NCI-H2107 (cell line): Measurements from ENCODE around the gene RIMBP2.

Source experiments
- DNase-seq: peaks from one replicate; lab custom pipeline; 2025; lab: John Stamatoyannopoulos, UW

The RIMBP2 gene

GRCh38 chr12:130537655-130538054, 178.4 kb downstream of the RIMBP2 start:
- DNase-seq = no peak

GRCh38 chr12:130537051-130537450, 179.0 kb downstream of the RIMBP2 start:
- no peak for DNase-seq

GRCh38 chr12:130530429-130530828, 185.7 kb downstream of the RIMBP2 start:
- no peak for DNase-seq

- no peak for DNase-seq
Observed at GRCh38 chr12:130529781-130530180, 186.3 kb downstream of the RIMBP2 start.

- DNase-seq = no peak
Observed at GRCh38 chr12:130527239-130527638, 188.9 kb downstream of the RIMBP2 start.

GRCh38 chr12:130526813-130527212, 189.3 kb downstream of the RIMBP2 start:
- no peak for DNase-seq

- DNase-seq = no peak
Observed at GRCh38 chr12:130525384-130526172, 190.5 kb downstream of the RIMBP2 start.

GRCh38 chr12:130524759-130525158, 191.3 kb downstream of the RIMBP2 start:
- DNase-seq = no peak

GRCh38 chr12:130523863-130524614, 192.1 kb downstream of the RIMBP2 start:
- no peak for DNase-seq

GRCh38 chr12:130523208-130523607, 192.9 kb downstream of the RIMBP2 start:
- DNase-seq = no peak

- no peak for DNase-seq
Observed at GRCh38 chr12:130522244-130522834, 193.8 kb downstream of the RIMBP2 start.

GRCh38 chr12:130521375-130522124, 194.5 kb downstream of the RIMBP2 start:
- no peak for DNase-seq

GRCh38 chr12:130520784-130521183, 195.3 kb downstream of the RIMBP2 start:
- no peak for DNase-seq

GRCh38 chr12:130517588-130517987, 198.5 kb downstream of the RIMBP2 start:
- no peak for DNase-seq

GRCh38 chr12:130514149-130514551, 201.9 kb downstream of the RIMBP2 start:
- DNase-seq = peak; percentile 50

- DNase-seq = no peak
Observed at GRCh38 chr12:130513556-130513955, 202.5 kb downstream of the RIMBP2 start.

GRCh38 chr12:130511285-130511684, 204.8 kb downstream of the RIMBP2 start:
- DNase-seq = no peak

GRCh38 chr12:130509454-130509853, 206.6 kb downstream of the RIMBP2 start:
- no peak for DNase-seq

GRCh38 chr12:130508847-130509246, 207.3 kb downstream of the RIMBP2 start:
- no peak for DNase-seq

GRCh38 chr12:130508318-130508717, 207.8 kb downstream of the RIMBP2 start:
- DNase-seq = no peak

GRCh38 chr12:130506844-130507243, 209.3 kb downstream of the RIMBP2 start:
- no peak for DNase-seq

- no peak for DNase-seq
Observed at GRCh38 chr12:130504840-130505175, 211.3 kb downstream of the RIMBP2 start.
